ENCODE measurements around the gene NGLY1. TPM values are rescaled to one million over a fixed set of nuclear protein-coding genes. Genes with fewer than 3 reads are reported as not detected.

The NGLY1 gene
- total RNA-seq, 1 experiment from 2014 or later, result 29.4 TPM

GRCh38 chr3:25820366-25820765, 37.1 kb upstream of the NGLY1 start:
- intact Hi-C loops (cut with micrococcal nuclease), result no loop called here
- RAD21 ChIA-PET (ENCODE audit: low non-redundant PET in 1 of 2, low total read pairs in 2 of 2, uncharacterized antibody in 2 of 2, unreplicated experiment in 2 of 2), result no interaction called here
- Histone ChIP-seq H3K9me2 (ENCODE audit: insufficient read depth) (no peaks in the 10 kb centered on the region), H3K36me3 (ENCODE audit: control insufficient read depth in 1 of 2, insufficient read depth in 2 of 2, low read length in 2 of 2) (no peaks in the 10 kb centered on the region), H3K4me2 (ENCODE audit: low read length) (no peak overlapping the region), H3K27me3 (ENCODE audit: insufficient read depth, low read length) (no peaks in the 10 kb centered on the region; the same call in none of the 2 replicates), H3K4me3 (replicated peaks in 1 of 2; ENCODE audit: low read depth in 1 of 2, low read length in 2 of 2) (no peak overlapping the region), H3K4me1 (ENCODE audit: control insufficient read depth in 1 of 2, insufficient read depth in 2 of 2, low read length in 2 of 2) (peaks cover 0 to 6% of the 10 kb centered on the region in 2 experiments; a peak in 1 of 4 replicates), H2AFZ (ENCODE audit: low read depth, low read length, poor library complexity, severe bottlenecking) (no peak overlapping the region), H3K79me2 (ENCODE audit: insufficient read depth, low read length) (no peaks in the 10 kb centered on the region), H4K20me1 (ENCODE audit: insufficient read depth) (no peaks in the 10 kb centered on the region), H3K9me3 (ENCODE audit: control insufficient read depth in 1 of 2, insufficient read depth in 1 of 2, low read depth in 1 of 2, low read length in 2 of 2) (no peaks in the 10 kb centered on the region), H3K27ac (ENCODE audit: low read depth, low read length) (no peak overlapping the region), H3K9ac (ENCODE audit: low read length) (no peak overlapping the region)
- DNase-seq (ENCODE audit: low read depth, low spot score) (no peak), ATAC-seq (peak; percentile 30; the same call in 1 of the 2 replicates)
- CTCF ChIA-PET, result no interaction called here
- POLR2A ChIA-PET, result no interaction called here
- no TSS peak for BruUV-seq (replicated peaks)
- TF ChIP-seq ZNF274 (IDR thresholded peaks at IDR 0.05; ENCODE audit: low read depth, low read length) (no peak), EGR1 (IDR thresholded peaks at IDR 0.05; ENCODE audit: low read depth) (no peak)

- ChIA-PET CTCF (no interaction called here), RAD21 (ENCODE audit: low non-redundant PET in 1 of 2, low total read pairs in 2 of 2, uncharacterized antibody in 2 of 2, unreplicated experiment in 2 of 2) (no interaction called here), POLR2A (no interaction called here)
- Histone ChIP-seq H2AFZ (ENCODE audit: low read depth, low read length, poor library complexity, severe bottlenecking) (no peak overlapping the region), H3K4me3 (replicated peaks in 1 of 2; ENCODE audit: low read depth in 1 of 2, low read length in 2 of 2) (no peak overlapping the region), H3K9ac (ENCODE audit: low read length) (no peak overlapping the region), H3K27ac (ENCODE audit: low read depth, low read length) (no peak overlapping the region), H3K79me2 (ENCODE audit: insufficient read depth, low read length) (no peaks in the 10 kb centered on the region), H3K9me2 (ENCODE audit: insufficient read depth) (no peaks in the 10 kb centered on the region), H3K9me3 (ENCODE audit: control insufficient read depth in 1 of 2, insufficient read depth in 1 of 2, low read depth in 1 of 2, low read length in 2 of 2) (no peaks in the 10 kb centered on the region), H4K20me1 (ENCODE audit: insufficient read depth) (no peaks in the 10 kb centered on the region), H3K36me3 (ENCODE audit: control insufficient read depth in 1 of 2, insufficient read depth in 2 of 2, low read length in 2 of 2) (no peaks in the 10 kb centered on the region), H3K4me1 (ENCODE audit: control insufficient read depth in 1 of 2, insufficient read depth in 2 of 2, low read length in 2 of 2) (peaks cover 0 to 6% of the 10 kb centered on the region in 2 experiments; a peak in 1 of 4 replicates), H3K27me3 (ENCODE audit: insufficient read depth, low read length) (no peaks in the 10 kb centered on the region; the same call in none of the 2 replicates), H3K4me2 (ENCODE audit: low read length) (no peak overlapping the region)
- DNase-seq (ENCODE audit: low read depth, low spot score) (no peak), ATAC-seq (no peak)
- BruUV-seq (replicated peaks), result no TSS peak
- TF ChIP-seq YY1 (IDR thresholded peaks at IDR 0.05; ENCODE audit: extremely low read depth, insufficient replicate concordance, low read depth, low read length) (no peak), EZH2phosphoT487 (IDR thresholded peaks at IDR 0.05; ENCODE audit: borderline replicate concordance) (no peak), POLR2AphosphoS5 (IDR thresholded peaks at IDR 0.05; ENCODE audit: low read depth, low read length) (no peak), CEBPB (IDR thresholded peaks at IDR 0.05; ENCODE audit: low read depth) (no peak), MAX (IDR thresholded peaks at IDR 0.05) (no peak), SRF (IDR thresholded peaks at IDR 0.05; ENCODE audit: low read depth) (no peak), ATF3 (IDR thresholded peaks at IDR 0.05) (no peak), RAD21 (IDR thresholded peaks at IDR 0.05; ENCODE audit: low read depth) (no peak), ELF1 (IDR thresholded peaks at IDR 0.05; ENCODE audit: borderline replicate concordance, low read depth) (no peak), EZH2 (IDR thresholded peaks at IDR 0.05) (no peak), SIN3A (IDR thresholded peaks at IDR 0.05; ENCODE audit: low read depth) (no peak), SP1 (IDR thresholded peaks at IDR 0.05; ENCODE audit: low read depth) (no peak), ZNF274 (IDR thresholded peaks at IDR 0.05; ENCODE audit: low read depth, low read length) (no peak), FOSL1 (IDR thresholded peaks at IDR 0.05; ENCODE audit: low read depth) (no peak), ZFX (IDR thresholded peaks at IDR 0.05) (no peak), TCF7L2 (IDR thresholded peaks at IDR 0.05; ENCODE audit: borderline replicate concordance, extremely low read depth, insufficient read depth, insufficient read length) (no peak), CTCF (IDR thresholded peaks at IDR 0.05 in 2 of 3, conservative IDR thresholded peaks at IDR 0.05 in 1 of 3; ENCODE audit: borderline replicate concordance in 1 of 3, insufficient read depth in 1 of 3, low read depth in 2 of 3, low read length in 2 of 3) (no peak)
- intact Hi-C loops (cut with micrococcal nuclease), result no loop called here
Measured at GRCh38 chr3:25818335-25818734, 35.1 kb upstream of the NGLY1 start.
